ENCODE results near the gene CCNG2.

The CCNG2 gene

DNA sequence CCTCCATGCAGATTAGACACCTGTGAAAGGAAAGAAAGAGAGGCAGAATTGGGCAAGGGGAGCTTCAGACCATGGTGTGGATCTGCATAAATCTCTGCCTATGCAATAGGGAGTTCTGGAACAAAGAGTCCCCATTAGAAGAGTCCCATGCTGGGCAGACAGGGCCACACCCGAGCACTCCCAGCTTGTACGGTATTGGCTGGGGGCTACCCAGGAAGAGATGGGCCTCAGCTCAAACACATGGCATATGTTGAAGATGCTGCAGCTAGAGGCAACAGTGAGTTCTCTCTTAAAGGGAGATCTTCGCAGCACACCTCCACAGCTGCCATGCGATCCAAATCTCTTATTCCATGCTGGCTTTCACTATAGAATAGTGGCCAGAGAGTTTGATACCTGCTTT, 24.7 kb downstream of the CCNG2 start:
- DNase-seq, result no peak

- DNase-seq, result no peak
These were observed 26.9 kb downstream of the CCNG2 start for GRCh38 chr4:77183777-77184420.

DNA sequence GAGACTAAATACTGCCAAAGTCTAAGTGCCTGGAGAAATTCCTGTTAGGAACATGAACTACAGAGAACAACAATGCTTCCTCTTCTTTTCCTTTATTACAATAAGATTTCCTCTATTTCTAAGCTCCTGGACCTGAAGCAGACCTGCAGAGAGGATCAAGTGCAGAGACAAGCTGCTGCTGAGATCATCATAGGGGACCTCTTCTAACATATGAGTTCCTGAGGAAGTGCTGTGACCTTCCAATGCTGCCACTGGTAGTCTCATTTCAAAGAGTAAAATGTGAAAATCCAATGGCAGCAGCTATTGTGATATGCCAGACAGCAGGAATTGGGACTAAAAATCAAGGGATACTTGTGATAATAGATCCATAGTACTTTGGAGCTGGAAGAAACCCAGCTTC, 28.0 kb downstream of the CCNG2 start:
- no peak for DNase-seq

- no peak for DNase-seq
These were observed 28.7 kb downstream of the CCNG2 start for GRCh38 chr4:77185686-77186085.

- DNase-seq, result no peak
These were observed 30.3 kb downstream of the CCNG2 start for GRCh38 chr4:77187322-77187721.

GRCh38 chr4:77188498-77189220, 31.7 kb downstream of the CCNG2 start:
- DNase-seq, result no peak

GRCh38 chr4:77189412-77189811, 32.4 kb downstream of the CCNG2 start:
- DNase-seq, result no peak

- DNase-seq, result no peak
These were observed 33.0 kb downstream of the CCNG2 start for GRCh38 chr4:77190053-77190452.

- DNase-seq, result no peak
These were observed 36.0 kb downstream of the CCNG2 start for GRCh38 chr4:77193046-77193445.

GRCh38 chr4:77193511-77194102, 36.6 kb downstream of the CCNG2 start:
- DNase-seq, result peak; percentile 83

GRCh38 chr4:77194366-77194765, 37.4 kb downstream of the CCNG2 start:
- DNase-seq, result no peak

GRCh38 chr4:77194989-77195388, 38.0 kb downstream of the CCNG2 start:
- no peak for DNase-seq

- no peak for DNase-seq
These were observed 39.9 kb downstream of the CCNG2 start for GRCh38 chr4:77196866-77197265.

DNA sequence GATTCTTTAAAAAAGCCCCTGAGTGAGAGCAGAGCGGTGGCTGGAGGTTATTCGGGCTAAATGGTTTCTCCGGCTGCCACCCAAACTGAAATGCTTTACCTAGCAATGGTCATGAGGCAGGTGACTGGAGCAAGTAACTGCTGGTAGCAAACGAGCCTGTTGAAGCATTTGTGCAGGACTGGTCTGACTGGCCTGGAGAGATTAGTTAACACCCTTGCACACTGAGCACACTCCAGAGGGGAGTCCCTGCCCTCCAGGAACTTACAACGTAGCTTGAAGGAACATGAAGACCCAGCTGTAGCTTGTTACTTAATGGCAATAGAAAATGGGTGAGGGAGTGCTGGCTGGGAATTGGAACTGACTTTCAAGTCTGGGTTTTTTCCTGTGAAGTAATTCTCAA, 40.4 kb downstream of the CCNG2 start:
- no peak for DNase-seq

DNA sequence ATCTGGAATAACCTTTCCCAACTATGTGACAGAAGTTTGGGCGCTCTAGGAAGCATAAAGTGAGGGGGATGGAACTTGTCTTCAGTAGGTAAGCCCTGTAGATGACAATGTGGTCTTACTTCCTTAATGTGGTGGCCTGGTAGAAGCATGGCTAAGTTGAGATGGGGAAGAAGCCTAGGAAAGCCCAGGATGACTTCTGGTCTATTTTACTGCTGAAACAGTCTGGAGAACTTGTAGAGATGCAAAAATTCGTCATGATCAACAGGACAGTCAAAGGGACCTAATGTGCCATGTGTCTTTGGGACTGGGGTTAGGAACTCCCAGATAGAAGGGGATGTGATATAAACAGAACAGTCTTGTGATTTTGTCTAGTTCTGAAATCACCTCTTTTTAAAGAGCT, 40.8 kb downstream of the CCNG2 start:
- DNase-seq, result no peak

DNA sequence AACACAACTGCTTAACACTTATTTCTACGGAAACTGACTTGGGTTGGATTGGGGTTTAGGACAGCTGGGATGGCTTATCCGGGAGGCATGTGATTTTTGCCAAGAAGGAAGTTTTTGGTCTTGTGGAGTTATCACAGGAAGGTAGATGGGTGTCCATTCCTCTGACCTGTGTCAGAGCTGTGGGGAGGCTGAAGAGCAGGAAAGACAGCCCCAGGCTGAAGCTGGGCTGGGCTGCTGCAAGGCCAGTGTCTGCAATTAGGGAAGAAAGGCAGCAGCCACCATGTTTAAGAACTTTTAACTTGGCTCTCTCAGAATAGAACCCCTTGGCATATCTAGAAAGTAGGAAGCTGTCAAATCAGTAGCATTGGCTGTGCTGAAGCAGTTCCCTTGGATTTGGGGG, 42.3 kb downstream of the CCNG2 start:
- DNase-seq, result no peak

DNA sequence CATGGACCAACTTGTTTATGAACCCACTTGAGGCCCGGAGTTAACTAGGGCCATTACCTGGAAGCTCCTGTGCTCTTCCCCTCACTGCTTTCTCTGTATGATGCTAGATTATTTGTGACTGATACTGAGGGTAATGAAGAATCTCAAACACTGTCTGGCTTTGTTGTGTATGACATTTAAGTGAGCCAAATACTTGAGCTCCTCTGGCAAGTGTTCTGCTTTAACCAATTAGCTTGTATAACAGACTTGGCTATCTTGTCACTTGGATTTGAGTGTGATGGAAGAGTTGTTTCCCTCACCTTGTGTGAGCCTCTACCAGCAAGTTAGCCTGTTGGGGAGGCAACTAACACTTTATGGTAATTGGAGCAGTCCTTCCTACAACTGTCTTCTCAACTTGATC, 42.7 kb downstream of the CCNG2 start:
- no peak for DNase-seq

DNA sequence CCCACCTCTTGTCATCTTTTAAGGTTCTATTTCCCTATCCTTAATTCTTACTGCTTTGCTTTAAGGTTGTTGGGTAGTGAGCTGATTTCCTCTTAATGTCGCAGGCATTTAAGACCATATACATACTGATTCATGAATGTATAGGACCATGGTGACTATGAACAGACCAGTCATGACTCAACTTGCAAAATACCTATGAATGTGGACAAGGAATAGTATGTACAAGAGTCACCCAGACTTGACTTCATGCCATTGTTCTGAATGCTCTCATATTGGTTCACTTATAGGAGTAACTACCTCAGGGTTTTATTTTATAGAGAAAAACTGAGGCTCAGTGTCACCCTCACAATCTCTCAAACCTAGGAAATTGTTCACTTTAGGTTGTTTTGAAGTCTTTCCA, 44.3 kb downstream of the CCNG2 start:
- no peak for DNase-seq

DNA sequence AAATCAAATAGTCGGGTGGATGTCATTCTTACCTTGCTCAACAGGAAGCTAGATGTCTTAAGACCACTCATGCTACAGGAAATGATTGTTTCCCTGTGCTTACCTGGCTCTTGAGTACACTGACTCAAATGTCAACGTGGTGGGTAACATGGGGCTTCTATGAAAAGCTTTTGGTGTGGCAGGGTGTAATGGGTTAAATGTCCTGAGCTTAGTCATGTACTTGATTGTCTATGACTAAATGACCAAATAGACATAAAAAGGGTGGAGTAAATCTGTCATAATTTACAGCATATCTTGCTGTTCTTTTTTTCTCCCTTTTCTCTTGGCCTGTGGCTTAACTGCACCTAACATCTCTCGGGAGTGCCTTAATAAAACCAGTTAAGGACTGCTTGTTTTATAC, 44.9 kb downstream of the CCNG2 start:
- DNase-seq, result no peak

- no peak for DNase-seq
These were observed 45.5 kb downstream of the CCNG2 start for GRCh38 chr4:77202491-77202890.

GRCh38 chr4:77203380-77204197, 46.6 kb downstream of the CCNG2 start:
- peak; percentile 78 for DNase-seq

DNA sequence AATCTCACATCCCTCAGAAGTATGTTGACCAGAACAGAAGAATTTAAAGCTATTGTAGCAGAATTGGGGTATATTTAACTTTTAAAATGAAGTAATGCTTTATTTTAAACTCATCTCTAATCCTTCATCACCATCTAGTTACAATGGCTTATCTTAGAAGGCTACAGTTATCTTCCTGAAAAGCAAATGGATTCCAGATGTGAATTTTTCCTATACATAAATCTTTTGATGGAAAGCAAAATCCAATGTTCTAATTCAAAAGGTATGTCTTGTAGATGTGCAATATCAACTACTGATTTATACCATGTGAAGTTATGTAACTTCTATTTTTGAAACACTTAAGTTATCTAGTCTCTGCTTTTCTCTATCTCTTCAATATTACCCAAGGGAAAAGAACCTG, 47.6 kb downstream of the CCNG2 start:
- no peak for DNase-seq

DNA sequence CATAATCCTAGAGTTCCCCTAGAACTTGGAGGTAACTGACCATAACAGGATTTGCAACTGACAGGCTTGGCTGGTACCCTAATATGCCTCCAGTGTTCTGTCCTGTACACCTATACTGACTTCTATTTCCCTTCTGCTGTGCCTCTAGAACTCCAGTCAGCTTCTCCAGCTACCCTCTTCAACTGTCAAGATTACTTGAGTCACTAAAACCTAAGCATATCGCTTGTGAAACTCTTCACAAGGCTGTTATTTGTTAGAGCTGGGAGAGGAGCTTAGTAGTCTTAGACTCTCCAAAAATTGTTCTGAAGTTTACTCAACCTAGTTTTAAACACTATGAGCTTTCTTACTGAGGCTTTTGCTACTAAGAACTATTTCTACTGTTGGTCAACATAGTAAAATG, 52.0 kb downstream of the CCNG2 start:
- DNase-seq, result no peak

- no peak for DNase-seq
These were observed 52.9 kb downstream of the CCNG2 start for GRCh38 chr4:77209936-77210335.

Data from CD4-positive, alpha-beta T cell treated with Interleukin-10 for 1 hour (primary cell).